NK-92 (cell line): ENCODE measurements around the gene ZSCAN20.
"Not testable (repeated sequence)": the region's sequence is repeated elsewhere in the genome, so short reads cannot be mapped to it uniquely, and the experiment has no call there.

ENCODE experiments used
- DNase-seq: peaks from one replicate; lab custom pipeline; 2025; ENCODE audit not compliant: unreplicated experiment; lab: John Stamatoyannopoulos, UW

The ZSCAN20 gene

GRCh38 chr1:33473900-33474299 is 1.5 kb downstream of the ZSCAN20 start:
- no peak for DNase-seq

- DNase-seq, result no peak
Observed at GRCh38 chr1:33477451-33477850, 5.0 kb downstream of the ZSCAN20 start.

DNA sequence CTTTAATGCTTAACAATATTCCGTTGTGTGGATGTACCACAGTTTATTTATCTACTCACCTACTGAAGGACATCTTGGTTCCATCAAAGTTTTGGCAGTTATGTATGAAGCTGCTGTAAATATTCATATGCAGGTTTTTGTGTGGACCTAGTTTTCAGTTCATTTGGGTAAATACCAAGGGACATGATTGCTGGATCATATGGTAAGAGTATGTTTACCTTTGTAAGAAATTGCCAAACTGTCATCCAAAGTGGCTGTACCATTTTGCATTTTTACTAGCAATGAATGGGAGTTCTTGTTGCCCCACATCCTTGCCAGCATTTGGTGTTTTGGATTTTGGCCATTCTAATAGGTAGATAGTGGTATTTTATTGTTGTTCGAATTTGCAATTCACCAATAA is 10.0 kb downstream of the ZSCAN20 start:
- no peak for DNase-seq

DNA sequence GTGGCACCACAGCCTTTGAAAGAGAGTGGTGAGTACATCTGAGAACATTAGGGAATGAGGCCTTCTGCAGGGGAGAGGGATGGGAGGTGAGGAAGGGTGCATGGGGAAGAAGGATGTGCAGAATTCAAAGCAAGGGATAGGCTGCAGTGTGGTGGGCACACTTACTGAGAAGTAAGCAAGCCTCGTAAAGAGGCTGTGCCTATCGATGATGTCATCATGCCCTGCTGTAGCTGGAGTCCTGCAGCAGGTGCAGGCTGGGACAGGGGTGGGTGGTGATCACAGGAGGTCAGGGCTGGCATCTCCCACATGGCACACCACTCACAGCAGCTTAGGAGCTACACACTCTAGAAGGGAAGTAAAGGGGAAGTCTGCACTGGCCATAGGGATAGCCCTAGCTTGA is 16.2 kb downstream of the ZSCAN20 start:
- no peak for DNase-seq

DNA sequence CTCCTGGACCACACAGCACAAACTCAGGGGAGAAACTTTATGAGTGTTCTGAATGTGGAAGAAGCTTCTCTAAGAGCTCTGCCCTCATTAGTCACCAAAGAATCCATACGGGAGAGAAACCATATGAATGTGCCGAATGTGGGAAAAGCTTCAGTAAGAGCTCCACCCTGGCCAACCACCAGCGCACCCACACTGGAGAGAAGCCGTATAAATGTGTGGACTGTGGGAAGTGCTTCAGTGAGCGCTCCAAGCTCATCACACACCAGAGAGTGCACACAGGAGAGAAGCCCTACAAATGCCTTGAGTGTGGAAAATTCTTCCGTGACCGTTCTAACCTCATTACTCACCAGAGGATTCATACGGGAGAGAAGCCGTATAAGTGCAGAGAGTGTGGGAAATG is 22.5 kb downstream of the ZSCAN20 start:
- DNase-seq, result no peak

DNA sequence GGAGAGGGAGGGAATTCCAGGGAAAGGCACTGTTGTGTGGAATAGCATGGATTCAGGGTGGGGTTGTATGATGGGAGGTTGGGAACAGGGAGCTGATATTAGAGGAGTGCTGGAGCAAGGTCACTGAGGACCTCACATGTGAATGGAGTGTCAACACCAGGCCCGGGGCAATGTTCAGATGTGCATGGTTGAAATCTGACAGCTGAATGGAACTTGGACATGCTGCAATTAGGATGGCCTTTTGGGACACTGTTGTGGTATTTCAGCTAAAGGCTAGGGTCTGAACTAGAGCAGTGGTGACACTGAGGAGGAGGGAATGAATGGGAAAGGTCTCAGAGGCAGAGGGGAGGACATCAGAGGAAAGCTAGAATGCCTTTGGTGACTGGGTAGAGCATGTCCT is 25.0 kb downstream of the ZSCAN20 start:
- DNase-seq, result no peak

- DNase-seq, result no peak
Observed at GRCh38 chr1:33500547-33500946, 28.1 kb downstream of the ZSCAN20 start.

- no peak for DNase-seq
Observed at GRCh38 chr1:33501309-33501708, 28.9 kb downstream of the ZSCAN20 start.

- DNase-seq, result no peak
Observed at GRCh38 chr1:33501774-33502173, 29.3 kb downstream of the ZSCAN20 start.

GRCh38 chr1:33502726-33503125 is 30.3 kb downstream of the ZSCAN20 start:
- no peak for DNase-seq

- no peak for DNase-seq
Observed at GRCh38 chr1:33503506-33503905, 31.1 kb downstream of the ZSCAN20 start.

GRCh38 chr1:33507661-33508060 is 35.2 kb downstream of the ZSCAN20 start:
- DNase-seq, result no peak

DNA sequence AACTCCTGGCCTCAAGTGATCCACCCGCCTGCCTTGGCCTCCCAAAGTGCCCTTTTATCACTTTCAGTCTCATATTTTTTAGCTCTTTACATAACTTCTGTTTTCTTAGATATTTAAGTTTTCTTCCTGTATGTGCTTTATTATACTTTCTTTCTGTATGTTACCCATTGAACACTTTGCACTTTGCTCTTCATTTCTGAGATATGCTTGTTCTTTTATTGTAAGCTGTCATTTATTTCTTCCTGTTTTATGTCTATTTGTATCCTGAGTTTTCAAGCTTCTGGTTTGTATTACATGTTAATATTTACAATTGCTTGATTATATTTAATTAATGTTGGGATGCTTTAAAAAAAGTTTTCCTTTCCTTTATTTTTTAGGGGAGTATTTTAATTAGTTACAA is 35.7 kb downstream of the ZSCAN20 start:
- no peak for DNase-seq

- not testable (repeated sequence) for DNase-seq
Observed at GRCh38 chr1:33509276-33509675, 36.8 kb downstream of the ZSCAN20 start.

GRCh38 chr1:33512226-33513011 is 40.0 kb downstream of the ZSCAN20 start:
- DNase-seq, result no peak

DNA sequence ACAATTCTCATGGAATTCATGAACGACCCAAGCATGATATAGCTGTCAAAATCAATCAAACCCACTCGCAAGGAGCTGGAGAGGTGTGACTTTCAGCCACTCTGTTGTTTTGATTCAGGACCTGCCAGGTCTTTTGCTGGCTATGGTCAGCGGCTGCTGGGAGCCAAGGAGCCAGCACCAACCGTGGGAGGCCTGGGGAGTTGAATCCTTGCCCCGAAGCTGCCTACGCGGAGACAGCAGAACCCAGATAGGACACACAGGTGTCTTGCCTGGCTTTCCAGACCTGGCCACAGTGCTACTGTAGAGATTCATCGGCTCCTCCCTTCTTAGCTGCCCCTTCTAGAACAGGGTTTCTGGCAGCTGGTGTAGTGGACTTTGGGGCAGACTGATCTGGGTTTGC is 42.7 kb downstream of the ZSCAN20 start:
- DNase-seq, result no peak

GRCh38 chr1:33515607-33516006 is 43.2 kb downstream of the ZSCAN20 start:
- no peak for DNase-seq

DNA sequence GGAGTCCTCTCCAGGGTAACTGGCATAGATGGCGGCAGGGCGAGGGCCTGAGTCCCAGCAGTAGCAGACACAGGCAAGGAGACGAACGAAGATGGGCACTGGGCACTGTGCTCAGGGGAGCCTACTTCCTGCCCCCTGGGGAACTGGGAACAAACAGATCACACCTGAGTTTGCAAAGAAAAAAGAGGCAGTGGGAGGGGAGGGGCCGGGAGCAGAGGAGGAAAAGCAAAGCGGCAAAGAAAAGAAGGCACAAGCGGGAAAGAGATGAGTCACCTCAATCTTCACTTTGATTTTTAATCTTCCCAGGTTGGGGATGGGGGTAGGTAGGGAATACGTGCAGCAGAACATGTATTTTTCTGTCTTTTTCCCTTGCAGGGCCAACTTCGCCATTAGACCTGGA is 44.0 kb downstream of the ZSCAN20 start:
- DNase-seq, result no peak

- no peak for DNase-seq
Observed at GRCh38 chr1:33516891-33517567, 44.6 kb downstream of the ZSCAN20 start.

GRCh38 chr1:33517596-33518250 is 45.3 kb downstream of the ZSCAN20 start:
- no peak for DNase-seq

DNA sequence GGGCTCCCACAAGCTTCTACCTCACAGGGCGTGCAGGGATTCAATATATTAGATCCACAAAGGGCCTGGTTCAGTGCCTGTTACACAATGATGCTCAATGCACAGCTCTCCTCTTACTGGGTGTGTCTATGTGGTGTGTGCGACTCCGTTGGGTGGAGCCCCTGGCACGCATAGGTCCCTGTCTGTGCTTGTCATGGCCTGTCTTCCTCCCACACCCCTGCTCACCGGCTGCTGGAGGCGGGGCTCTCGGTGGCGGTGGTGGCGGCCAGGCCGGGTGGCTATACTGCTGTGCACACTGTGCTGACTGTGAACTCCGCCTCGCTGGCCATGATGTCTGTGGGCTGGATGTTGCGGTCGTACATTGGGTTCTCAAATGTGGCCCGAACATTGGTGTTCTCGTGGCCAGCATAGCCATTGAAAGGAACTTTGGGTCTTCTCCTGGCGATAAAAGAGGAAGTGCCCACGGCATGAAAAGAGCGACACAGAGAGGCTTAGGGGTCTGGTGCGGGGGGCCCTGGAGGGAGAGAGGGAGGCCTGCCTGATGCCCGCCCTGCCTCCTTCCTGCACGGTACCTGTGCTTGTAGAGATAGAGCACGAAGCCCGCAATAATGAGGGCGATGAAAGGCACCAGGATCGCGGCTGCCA is 46.9 kb downstream of the ZSCAN20 start:
- no peak for DNase-seq

DNA sequence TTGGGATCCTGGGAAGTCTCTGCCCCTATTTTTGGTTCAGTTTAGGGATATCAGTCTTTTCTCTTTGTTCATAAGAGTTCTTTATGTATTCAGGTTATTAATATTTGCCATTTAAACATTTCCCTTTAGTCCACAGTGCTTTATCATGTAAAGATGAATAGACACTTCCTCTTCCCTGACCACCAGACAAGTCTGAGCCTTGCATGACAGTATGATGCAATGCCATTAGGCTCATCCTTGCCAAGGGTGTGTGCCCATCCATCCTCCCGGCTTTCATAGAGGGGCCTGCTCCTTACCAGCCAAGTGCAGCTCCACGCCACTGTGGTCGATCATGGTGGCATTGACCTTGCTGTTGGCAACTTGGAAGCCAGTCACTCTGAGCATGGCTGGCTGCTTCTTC is 52.1 kb downstream of the ZSCAN20 start:
- no peak for DNase-seq
